T-helper 1 cell treated with Interleukin-12 subunit alpha and Interleukin-12 subunit beta and Interleukin-4 antibody, amounts not matched to agents 30 ng/mL and 1 ng/mL, for 36 hours (primary cell): ENCODE results near the gene EFNA5. TPM values are rescaled to one million over a fixed set of nuclear protein-coding genes. Genes with fewer than 3 reads are reported as not detected.
"Not testable (repeated sequence)": the region's sequence is repeated elsewhere in the genome, so short reads cannot be mapped to it uniquely, and the experiment has no call there.

Experiments
- intact Hi-C: fragments of 100-400 bp; cut with micrococcal nuclease; formaldehyde crosslinking; loops from one replicate; pipeline ENCODE4 v1.15.1; 2024
- total RNA-seq: library from RNA; stranded (reverse); gene quantifications from 2 replicates; pipeline ENCODE4 v1.2.3, GENCODE V29; 2022

Gene EFNA5
- total RNA-seq, 1 donor from 2014 or later, result not detected

DNA sequence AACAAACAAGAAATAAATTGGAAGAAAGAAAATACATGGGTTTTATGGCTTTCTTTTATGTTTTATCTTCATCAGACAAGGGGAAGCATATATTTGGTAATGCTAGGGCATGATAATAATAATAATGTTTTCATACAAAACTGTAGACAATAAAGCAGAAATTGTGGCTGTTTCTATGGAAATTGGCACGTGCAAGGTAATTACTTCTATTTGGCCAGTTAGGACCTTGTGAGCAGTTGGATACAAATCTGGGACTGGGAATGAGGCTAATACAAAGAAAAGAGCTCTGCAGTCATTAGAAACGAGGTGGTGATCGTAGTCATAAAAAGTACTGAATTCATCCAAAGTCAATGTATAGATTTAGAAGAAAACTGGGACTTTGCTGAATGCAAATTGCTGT, 233.6 kb downstream of the EFNA5 start:
- intact Hi-C loops, result no loop called here

DNA sequence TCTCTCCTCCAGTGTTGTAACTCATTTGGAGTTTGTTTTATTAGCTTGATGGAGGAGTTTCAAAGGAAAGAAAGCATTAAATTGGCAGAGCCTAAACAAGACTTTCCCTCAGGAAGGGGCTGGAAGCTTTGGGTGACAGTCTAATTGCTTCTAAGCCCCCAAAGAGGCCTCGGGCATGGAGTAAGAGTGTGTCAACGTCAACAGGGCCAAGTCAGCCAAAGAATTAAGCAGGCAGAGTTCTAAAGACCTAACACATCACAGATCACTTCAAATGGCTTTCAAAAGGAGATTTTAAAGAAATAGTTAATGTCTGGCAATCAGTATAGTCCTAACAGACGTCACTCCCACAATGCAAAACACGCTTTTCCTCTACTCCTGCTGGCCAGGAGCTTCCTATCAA, 234.5 kb downstream of the EFNA5 start:
- intact Hi-C loops, result no loop called here

DNA sequence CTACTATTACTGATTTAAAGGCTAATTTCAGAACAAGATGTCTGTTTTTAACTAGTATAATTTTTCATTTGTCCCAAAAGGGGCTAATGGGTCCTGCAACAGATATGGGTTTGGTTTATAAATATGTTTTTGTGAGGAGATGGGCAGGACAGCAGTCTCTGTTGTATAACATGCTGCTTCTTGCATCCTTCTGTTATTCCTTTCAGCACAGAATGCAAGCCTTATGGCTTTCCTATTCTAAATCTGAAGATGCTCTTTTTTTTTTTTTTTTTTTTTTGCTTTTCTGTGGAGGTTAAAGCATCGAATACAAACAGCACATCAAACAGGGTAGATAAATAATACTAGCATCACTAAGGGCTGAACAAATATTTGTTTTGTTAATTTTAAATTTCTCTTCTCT, 235.7 kb downstream of the EFNA5 start:
- intact Hi-C loops, result no loop called here

DNA sequence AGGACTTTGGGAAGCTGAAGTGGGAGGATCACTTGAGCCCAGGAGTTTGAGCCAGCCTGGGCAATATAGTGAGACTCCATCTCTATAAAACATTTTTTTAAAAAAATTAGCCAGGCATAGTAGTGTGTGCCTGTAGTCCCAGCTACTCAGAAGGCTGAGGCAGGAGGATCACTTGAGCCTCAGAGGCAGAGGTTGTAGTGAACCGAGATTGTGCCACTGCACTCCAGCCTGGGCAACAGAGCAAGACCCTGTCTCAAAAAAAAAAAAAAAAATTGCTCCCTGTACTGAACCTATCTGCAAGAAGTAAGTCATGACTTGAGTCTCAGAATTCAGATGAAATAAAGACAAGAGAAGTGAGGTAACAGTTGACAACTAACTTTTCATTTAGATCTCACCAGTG, 237.1 kb downstream of the EFNA5 start:
- intact Hi-C loops, result not testable (repeated sequence)

- intact Hi-C loops, result no loop called here
These were observed 238.7 kb downstream of the EFNA5 start for GRCh38 chr5:107431998-107432397.

DNA sequence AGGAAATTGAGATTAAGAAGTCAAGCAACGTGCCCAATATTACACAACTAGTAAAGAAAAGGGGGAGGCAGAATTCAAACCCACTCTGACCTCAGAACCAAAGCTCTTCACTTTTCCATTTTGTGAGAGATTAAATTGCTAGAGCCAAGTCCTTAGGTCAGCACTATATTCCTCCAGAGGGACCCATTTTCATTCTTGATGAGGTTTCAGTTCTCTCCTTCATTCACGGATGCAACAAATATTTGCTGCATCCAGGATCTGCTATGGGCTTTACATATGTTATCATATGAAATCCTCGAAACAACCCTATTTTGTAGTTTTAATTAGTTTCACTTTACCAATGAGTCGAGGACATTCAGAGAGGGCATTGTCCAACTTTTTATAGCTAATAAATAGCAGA, 239.2 kb downstream of the EFNA5 start:
- intact Hi-C loops, result no loop called here

DNA sequence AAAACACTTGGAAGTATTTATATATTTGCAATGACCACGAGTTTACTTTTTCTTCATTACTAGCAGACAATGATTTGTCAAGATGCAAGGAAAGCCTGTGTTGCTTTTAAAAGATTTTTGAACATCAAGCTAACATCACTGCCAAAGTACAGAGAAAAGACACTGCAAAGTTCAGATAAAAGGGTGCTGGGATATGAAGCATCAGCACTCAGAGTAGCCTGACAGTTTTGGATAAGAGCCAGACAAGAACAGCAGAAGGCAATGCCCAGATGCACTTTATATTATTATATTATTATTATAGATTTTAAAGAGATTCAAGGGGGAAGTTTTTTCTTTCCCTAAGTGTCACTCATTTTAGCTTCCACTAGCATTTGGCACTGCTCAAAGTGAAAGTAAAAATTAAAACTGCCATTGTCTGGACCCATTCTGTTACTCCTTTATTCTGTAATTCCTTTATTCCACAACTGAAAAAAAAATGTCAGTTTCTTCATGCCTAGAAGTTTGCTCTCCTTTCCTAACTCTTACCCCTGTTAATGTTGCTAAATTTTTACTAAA, 240.6 kb downstream of the EFNA5 start:
- intact Hi-C loops, result no loop called here

DNA sequence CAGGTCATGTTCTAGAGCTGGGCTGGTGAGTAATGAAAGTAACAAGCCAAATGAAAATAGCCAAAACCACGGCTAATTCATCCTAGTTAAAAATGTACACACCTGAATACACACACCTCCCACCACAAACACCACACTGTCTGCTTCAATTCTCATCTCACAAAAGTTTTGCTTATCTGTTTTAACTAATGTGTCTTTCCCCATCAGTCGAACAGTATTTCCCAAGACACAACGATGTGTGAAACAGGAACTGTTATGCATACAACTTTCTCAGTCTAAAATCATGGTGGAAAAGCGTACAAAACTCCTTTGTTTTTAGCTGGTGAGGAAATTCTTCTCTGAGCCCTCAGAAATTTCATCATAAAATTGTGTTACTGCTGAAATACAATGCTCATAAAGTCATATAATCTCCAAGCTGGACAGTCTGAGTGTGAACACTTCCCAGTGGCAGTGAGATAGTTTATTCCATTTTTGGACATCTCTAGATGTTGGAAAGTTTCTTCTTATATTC, 242.4 kb downstream of the EFNA5 start:
- intact Hi-C loops, result no loop called here

DNA sequence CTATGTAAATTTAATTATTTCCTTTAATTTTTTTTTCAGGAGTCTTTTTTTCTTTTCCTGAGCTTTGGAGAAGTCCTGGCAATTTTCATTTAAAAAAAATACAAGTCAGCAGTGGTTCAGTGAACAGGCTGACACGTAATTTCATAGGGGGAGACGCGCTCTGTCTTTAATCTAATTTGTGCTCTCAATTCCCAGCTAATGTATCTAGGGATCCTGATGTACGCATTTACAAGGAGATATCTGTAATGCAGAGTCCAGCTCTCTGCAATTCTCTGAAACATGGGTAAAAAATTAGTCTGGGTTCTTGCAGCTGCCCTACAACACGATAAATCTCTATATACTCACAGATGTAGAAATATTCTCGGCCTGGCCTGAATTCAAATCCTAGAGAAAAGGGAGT, 243.9 kb downstream of the EFNA5 start:
- intact Hi-C loops, result no loop called here

DNA sequence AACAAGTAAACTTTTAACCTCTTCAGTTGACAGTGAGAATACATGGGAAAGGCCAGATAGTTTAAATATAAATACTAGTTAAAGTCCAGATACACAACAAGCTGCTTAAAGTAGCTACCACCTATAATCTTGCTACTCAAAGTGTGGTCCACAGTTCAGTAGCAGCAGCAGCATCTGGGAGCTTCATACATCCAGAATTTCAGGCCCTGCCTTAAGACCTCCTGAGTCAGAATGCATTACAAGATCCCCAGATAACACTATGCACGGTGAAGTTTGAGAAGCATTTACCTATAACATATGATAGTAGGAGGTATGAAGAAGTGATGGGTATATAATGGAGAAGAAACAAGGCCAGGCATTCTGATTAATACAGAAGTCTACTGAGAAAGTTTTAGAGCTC, 244.5 kb downstream of the EFNA5 start:
- intact Hi-C loops, result no loop called here

- intact Hi-C loops, result no loop called here
These were observed 245.2 kb downstream of the EFNA5 start for GRCh38 chr5:107425541-107426031.

- intact Hi-C loops, result no loop called here
These were observed 246.2 kb downstream of the EFNA5 start for GRCh38 chr5:107424491-107424890.

DNA sequence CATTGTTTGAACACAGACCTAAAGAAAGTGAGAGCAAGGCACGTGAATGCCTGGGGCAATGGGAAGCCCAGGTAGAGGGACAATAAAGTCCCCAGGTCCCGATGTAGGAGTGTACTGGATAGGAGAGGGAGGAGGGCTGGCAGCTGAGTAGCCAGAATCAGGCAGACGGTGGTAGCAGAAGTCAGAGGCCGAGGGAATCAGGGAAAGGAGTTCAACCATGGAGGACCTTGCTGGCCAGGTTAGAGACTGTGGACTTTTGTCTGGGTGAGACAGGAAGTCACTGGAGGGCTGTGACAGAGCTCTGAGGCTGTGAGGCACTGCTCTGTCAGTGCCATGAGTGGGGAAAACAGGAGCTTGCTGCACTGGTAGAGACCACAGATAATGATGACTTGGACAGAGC, 248.2 kb downstream of the EFNA5 start:
- intact Hi-C loops, result no loop called here

DNA sequence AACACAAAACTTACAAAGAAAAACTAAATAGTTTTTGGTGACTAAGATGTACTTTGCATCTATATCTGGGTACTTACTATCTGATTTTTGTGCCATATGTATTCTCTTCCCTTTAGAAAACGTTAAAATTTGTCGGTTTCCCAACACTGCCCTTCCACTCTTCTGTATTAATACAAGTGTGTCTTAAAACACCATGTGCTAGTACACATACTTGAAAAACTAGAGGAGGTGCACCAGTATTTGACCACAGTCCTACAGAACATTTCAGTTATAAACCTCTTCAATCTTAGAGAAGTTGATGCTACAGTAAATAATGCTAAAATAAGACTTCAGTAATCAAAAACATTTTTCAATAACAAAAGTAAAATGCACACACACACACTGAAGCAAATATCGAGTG, 251.2 kb downstream of the EFNA5 start:
- intact Hi-C loops, result no loop called here

DNA sequence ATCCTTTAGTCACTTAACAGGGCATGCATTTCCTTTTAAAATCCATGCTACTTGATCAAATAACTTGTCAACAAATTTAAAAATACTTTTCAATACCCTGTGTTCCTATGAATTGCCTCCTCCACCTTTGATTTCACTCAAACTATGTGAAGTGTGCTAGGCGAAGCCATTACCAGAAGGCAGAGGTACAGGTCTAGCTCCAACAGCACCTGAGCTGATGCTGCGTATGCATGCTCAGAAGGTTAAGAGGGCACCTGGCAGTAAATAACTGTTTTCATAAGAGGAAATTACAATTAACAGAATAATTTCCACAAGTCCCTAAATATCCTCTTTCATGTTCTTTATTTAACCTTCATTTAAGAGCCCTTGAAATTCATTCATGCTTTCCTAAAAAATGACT, 251.8 kb downstream of the EFNA5 start:
- intact Hi-C loops, result no loop called here

DNA sequence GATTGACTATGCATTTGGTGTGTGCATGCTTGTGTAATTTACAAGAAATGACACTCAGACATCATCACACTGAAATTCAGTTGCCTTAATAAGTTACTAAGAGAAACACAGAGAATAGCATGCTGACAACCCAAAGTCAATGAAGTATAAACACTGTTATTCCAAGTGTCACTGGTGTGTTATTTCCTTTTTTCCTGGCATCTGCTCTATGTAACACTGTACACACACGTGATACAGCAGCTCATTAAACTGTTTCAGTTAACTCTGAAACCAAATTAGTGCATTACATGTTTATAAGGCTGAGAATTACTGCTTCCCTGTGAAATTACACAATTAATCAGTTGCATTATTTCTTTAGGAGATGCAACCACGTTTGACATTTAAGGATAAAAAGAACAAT, 252.7 kb downstream of the EFNA5 start:
- intact Hi-C loops, result no loop called here

- intact Hi-C loops, result no loop called here
These were observed 255.0 kb downstream of the EFNA5 start for GRCh38 chr5:107415762-107416161.

GRCh38 chr5:107414802-107415201, 255.9 kb downstream of the EFNA5 start:
- intact Hi-C loops, result no loop called here

- intact Hi-C loops, result no loop called here
These were observed 257.0 kb downstream of the EFNA5 start for GRCh38 chr5:107413754-107414153.

DNA sequence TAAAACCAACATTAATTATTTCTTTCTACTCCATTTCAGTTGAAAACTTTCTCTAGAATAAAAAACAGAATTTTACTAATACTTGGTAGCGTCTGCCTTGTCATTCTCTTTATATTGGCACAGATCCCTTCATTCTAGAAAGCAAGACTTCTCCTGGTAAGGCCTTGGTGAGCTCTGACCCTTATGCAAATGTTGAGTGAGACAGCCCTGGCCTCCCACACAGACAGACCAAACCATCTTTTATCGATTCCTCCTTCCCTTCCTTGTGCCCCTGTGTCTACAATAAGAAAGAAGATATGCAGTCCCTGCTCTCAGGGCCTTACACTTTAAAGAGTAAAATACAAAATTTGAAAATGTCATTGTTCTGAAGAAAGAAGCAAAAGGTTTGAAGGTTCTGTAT, 262.2 kb downstream of the EFNA5 start:
- intact Hi-C loops, result no loop called here

DNA sequence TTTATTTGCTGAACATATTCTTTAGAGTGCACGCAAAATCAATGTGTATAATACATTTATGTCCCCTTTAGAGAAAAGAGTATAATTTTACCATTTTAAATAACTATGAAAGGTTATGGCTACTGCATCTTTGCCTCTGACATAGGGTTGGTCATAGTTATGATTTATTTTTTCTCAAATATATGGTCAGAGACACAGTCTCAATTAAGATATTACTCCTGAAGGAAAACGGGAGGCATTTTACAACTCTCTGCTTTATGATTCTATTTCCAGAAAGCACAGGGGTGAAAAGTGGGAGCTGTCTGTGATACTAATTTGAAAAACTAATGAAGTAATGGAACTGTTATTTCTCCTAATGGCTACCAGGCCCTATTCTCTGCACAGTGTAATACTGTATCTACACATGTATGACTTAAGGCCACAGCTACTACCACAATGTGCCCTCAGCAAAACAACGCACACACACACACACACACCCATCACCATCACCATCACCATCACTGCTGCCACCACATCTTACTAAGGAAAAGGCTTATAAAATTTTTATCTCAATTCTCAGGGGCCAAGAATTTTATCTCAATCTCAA, 262.9 kb downstream of the EFNA5 start:
- intact Hi-C loops, result no loop called here

DNA sequence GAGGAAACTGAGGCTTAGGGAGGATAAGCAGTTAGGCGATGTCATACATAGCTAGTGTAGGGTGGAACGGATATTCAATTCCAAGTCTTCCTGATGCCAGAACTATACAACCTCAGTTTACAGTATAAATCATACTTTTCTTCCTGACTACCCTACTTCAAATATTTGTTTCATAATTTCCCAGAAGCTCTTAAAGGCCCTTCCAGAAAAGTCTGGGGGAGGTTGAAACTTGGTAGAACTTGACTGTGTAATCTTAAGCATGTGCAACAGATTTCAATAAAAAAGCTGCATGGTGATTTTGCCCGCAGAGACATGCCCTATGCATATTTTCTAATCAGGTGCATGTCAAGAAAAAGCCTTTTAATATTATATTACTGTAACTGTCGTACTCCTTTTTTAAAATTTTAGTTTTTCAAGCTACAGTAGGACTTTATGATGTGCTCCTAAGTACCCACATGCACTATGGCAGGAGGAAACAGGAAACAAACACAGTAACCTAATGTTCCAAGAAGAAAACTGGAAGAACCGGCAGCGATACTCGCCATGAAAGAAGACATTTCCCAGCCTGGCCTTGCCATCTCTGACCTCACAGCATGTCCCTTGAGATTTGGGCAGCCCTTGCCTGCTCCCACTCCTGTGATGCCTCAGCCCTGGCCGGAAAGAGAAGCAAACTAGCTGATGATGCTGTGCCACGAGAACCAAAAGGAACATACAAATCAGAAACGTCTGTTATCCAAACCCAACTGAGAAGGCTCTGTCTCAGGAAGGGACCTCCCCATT, 266.0 kb downstream of the EFNA5 start:
- intact Hi-C loops, result no loop called here
